Measurements from ENCODE around the gene PRRC1. TPM values are rescaled to one million over a fixed set of nuclear protein-coding genes. Genes with fewer than 3 reads are reported as not detected.

Gene PRRC1
- polyA plus RNA-seq = 32.8 and 36.3 TPM in 2 replicates
- 73.3 and 86.8 TPM in 2 replicates for polyA minus RNA-seq

- H3K79me2 ChIP-seq (replicated peaks; ENCODE audit: insufficient read depth, low read length) = peaks cover 45% of the 10 kb centered on the region
- peak within 1 kb of the TSS; percentile 97 for H2AFZ ChIP-seq (ENCODE audit: low read depth, low read length)
- H3K27me3 ChIP-seq (ENCODE audit: insufficient read depth, low read depth, low read length) = no peaks in the 10 kb centered on the region
- peaks cover 9% of the 10 kb centered on the region for H3K36me3 ChIP-seq (ENCODE audit: insufficient read depth, low read length)
- H3K4me3 ChIP-seq (ENCODE audit: low read length) = peak within 1 kb of the TSS; percentile 94
- H3K4me2 ChIP-seq (ENCODE audit: low read length) = peak within 1 kb of the TSS; percentile 75
- H3K27ac ChIP-seq (ENCODE audit: low read length) = peak within 1 kb of the TSS; percentile 79
- no peaks in the 10 kb centered on the region for H3K9me2 ChIP-seq (ENCODE audit: insufficient read depth, low read length)
- H3K9me3 ChIP-seq (ENCODE audit: low read length) = no peaks in the 10 kb centered on the region
- H3K9ac ChIP-seq (ENCODE audit: low read length) = peak within 1 kb of the TSS; percentile 93
- no peaks in the 10 kb centered on the region for H3F3A ChIP-seq (ENCODE audit: insufficient read depth, low read length, poor library complexity, severe bottlenecking)
- TF ChIP-seq CTCF (IDR thresholded peaks at IDR 0.05; ENCODE audit: poor library complexity, severe bottlenecking) = no peak
- peak; percentile 97 for TF ChIP-seq POLR2AphosphoS5 (IDR thresholded peaks at IDR 0.05)
- no peak for TF ChIP-seq EZH2 (IDR thresholded peaks at IDR 0.05; ENCODE audit: borderline replicate concordance, insufficient read depth, low read length, poor library complexity, severe bottlenecking)
- TF ChIP-seq MXI1 (conservative IDR thresholded peaks at IDR 0.05; ENCODE audit: poor library complexity, severe bottlenecking) = peak; percentile 86
- peak; percentile 60 for TF ChIP-seq TAF1 (IDR thresholded peaks at IDR 0.05; ENCODE audit: low read depth)
- TF ChIP-seq EP300 (conservative IDR thresholded peaks at IDR 0.05; ENCODE audit: poor library complexity, severe bottlenecking) = no peak
- peak; percentile 7 for TF ChIP-seq RAD21 (conservative IDR thresholded peaks at IDR 0.05)
- no peaks in the 10 kb centered on the region for H4K20me1 ChIP-seq (ENCODE audit: insufficient read depth)
These were observed at the start of gene PRRC1 for GRCh38 chr5:127517480-127518318. TSS of gene PRRC1 (plus strand) at chr5:127517640. CDS start at chr5:127523480, 5,840 bp downstream.

DNA sequence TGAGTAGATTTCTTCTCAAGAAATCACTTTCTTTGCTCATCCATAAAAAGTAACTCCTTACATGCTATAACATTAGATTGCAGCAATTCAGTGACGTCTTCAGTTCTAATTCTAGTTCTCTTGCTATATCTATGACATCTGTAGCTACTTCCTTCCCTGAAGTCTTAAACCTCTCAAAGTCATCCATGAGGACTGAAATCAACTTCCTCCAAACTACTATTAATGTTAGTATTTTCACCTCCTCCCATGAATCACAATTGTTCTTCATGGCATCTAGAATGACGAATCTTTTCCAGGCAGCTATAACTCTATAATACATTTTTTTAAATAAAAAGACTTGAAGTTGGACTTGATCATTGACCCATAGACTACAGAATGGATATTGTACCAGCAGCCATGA is 46.2 kb upstream of the PRRC1 start:
- no peaks in the 10 kb centered on the region for H3K9me3 ChIP-seq (ENCODE audit: low read length)
- TF ChIP-seq, protein P1, sequence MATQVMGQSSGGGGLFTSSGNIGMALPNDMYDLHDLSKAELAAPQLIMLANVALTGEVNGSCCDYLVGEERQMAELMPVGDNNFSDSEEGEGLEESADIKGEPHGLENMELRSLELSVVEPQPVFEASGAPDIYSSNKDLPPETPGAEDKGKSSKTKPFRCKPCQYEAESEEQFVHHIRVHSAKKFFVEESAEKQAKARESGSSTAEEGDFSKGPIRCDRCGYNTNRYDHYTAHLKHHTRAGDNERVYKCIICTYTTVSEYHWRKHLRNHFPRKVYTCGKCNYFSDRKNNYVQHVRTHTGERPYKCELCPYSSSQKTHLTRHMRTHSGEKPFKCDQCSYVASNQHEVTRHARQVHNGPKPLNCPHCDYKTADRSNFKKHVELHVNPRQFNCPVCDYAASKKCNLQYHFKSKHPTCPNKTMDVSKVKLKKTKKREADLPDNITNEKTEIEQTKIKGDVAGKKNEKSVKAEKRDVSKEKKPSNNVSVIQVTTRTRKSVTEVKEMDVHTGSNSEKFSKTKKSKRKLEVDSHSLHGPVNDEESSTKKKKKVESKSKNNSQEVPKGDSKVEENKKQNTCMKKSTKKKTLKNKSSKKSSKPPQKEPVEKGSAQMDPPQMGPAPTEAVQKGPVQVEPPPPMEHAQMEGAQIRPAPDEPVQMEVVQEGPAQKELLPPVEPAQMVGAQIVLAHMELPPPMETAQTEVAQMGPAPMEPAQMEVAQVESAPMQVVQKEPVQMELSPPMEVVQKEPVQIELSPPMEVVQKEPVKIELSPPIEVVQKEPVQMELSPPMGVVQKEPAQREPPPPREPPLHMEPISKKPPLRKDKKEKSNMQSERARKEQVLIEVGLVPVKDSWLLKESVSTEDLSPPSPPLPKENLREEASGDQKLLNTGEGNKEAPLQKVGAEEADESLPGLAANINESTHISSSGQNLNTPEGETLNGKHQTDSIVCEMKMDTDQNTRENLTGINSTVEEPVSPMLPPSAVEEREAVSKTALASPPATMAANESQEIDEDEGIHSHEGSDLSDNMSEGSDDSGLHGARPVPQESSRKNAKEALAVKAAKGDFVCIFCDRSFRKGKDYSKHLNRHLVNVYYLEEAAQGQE (IDR thresholded peaks at IDR 0.05; ENCODE audit: borderline replicate concordance) = no peak
- no peak for TF ChIP-seq MXI1 (conservative IDR thresholded peaks at IDR 0.05; ENCODE audit: poor library complexity, severe bottlenecking)
- TF ChIP-seq EP300 (conservative IDR thresholded peaks at IDR 0.05; ENCODE audit: poor library complexity, severe bottlenecking) = no peak
- no peak for TF ChIP-seq EZH2 (IDR thresholded peaks at IDR 0.05; ENCODE audit: borderline replicate concordance, insufficient read depth, low read length, poor library complexity, severe bottlenecking)
- TF ChIP-seq SMC3 (conservative IDR thresholded peaks at IDR 0.05; ENCODE audit: poor library complexity) = no peak
- no peak for TF ChIP-seq POLR2AphosphoS5 (IDR thresholded peaks at IDR 0.05)
- TF ChIP-seq CTCF (IDR thresholded peaks at IDR 0.05; ENCODE audit: poor library complexity, severe bottlenecking) = no peak
- TF ChIP-seq TAF1 (IDR thresholded peaks at IDR 0.05; ENCODE audit: low read depth) = no peak
- no peak for TF ChIP-seq RAD21 (conservative IDR thresholded peaks at IDR 0.05)
- H2AFZ ChIP-seq (ENCODE audit: low read depth, low read length) = no peak overlapping the region

More for the DNA sequence above, 46.2 kb upstream of the PRRC1 start:
- H3K9me2 ChIP-seq (ENCODE audit: insufficient read depth, low read length) = no peaks in the 10 kb centered on the region
- H3K79me2 ChIP-seq (replicated peaks; ENCODE audit: insufficient read depth, low read length) = no peaks in the 10 kb centered on the region
- H3F3A ChIP-seq (ENCODE audit: insufficient read depth, low read length, poor library complexity, severe bottlenecking) = no peaks in the 10 kb centered on the region
- no peaks in the 10 kb centered on the region for H4K20me1 ChIP-seq (ENCODE audit: insufficient read depth)
- H3K36me3 ChIP-seq (ENCODE audit: insufficient read depth, low read length) = no peaks in the 10 kb centered on the region
- no peak overlapping the region for H3K4me2 ChIP-seq (ENCODE audit: low read length)
- H3K4me3 ChIP-seq (ENCODE audit: low read length) = no peak overlapping the region
- H3K9ac ChIP-seq (ENCODE audit: low read length) = no peak overlapping the region
- H3K27ac ChIP-seq (ENCODE audit: low read length) = no peak overlapping the region
- no peaks in the 10 kb centered on the region for H3K27me3 ChIP-seq (ENCODE audit: insufficient read depth, low read depth, low read length)
